SU-DHL-6 (cell line): ENCODE results near the gene PKNOX2.

Source experiments
- H2AFZ ChIP-seq: fragments of 200-600 bp; sonication (generic); 2 replicates; pipeline ENCODE4 v1.6.1; 2014; ENCODE audit warnings: low read depth, mild to moderate bottlenecking, moderate library complexity, mixed read lengths, antibody characterized with exemption, low read length; ENCODE audit not compliant: severe bottlenecking
- H3F3A ChIP-seq: fragments of 200-600 bp; shearing (Covaris generic); 2 replicates; pipeline ENCODE4 v1.6.0; 2016; ENCODE audit warnings: antibody characterized with exemption, mild to moderate bottlenecking; ENCODE audit not compliant: insufficient read depth
- H3K27ac ChIP-seq: fragments of 200-600 bp; sonication (generic); 2 replicates; pipeline ENCODE4 v1.5.1; 2016; ENCODE audit warnings: low read depth, mild to moderate bottlenecking, low read length, moderate library complexity, mixed read lengths
- H3K27me3 ChIP-seq: fragments of 200-600 bp; sonication (generic), shearing (Covaris generic); 2 replicates; pipeline ENCODE4 v1.6.0; 2014; ENCODE audit warnings: mild to moderate bottlenecking, low read length
- H3K36me3 ChIP-seq: fragments of 200-600 bp; sonication (generic); 2 replicates; pipeline ENCODE4 v1.6.1; 2014; ENCODE audit warnings: mild to moderate bottlenecking, low read length, mixed read lengths
- H3K4me2 ChIP-seq: fragments of 300-600, 200-600 bp; shearing (Covaris generic), sonication (generic); 2 replicates; pipeline ENCODE4 v1.6.0; 2014; ENCODE audit warnings: low read length, low read depth, mild to moderate bottlenecking; ENCODE audit not compliant: poor library complexity, severe bottlenecking
- H3K4me3 ChIP-seq: fragments of 200-600 bp; sonication (generic); 2 replicates; pipeline ENCODE4 v1.5.1; 2014; ENCODE audit warnings: antibody characterized with exemption, low read length, mild to moderate bottlenecking, mixed read lengths; ENCODE audit not compliant: insufficient read depth, poor library complexity, severe bottlenecking
- H3K79me2 ChIP-seq: fragments of 200-600 bp; sonication (generic); 2 replicates; pipeline ENCODE4 v1.6.1; 2014; ENCODE audit warnings: mild to moderate bottlenecking, low read length, moderate library complexity; ENCODE audit not compliant: insufficient read depth
- H3K9ac ChIP-seq: fragments of 200-600 bp; sonication (generic); 2 replicates; pipeline ENCODE4 v1.7.0; 2014; ENCODE audit warnings: mild to moderate bottlenecking, low read length
- H3K9me2 ChIP-seq: fragments of 200-600 bp; sonication (generic); replicated peaks from 2 replicates; pipeline ENCODE4 v1.6.1; 2014; ENCODE audit warnings: low read length; ENCODE audit not compliant: insufficient read depth
- H3K9me3 ChIP-seq: fragments of 200-600 bp; sonication (generic); 2 replicates; pipeline ENCODE4 v1.6.1; 2014; ENCODE audit warnings: low read length, mixed read lengths; ENCODE audit not compliant: insufficient read depth
- H4K20me1 ChIP-seq: fragments of 200-600 bp; sonication (generic); 2 replicates; pipeline ENCODE4 v1.6.1; 2014; ENCODE audit warnings: low read depth, mild to moderate bottlenecking, antibody characterized with exemption, low read length, moderate library complexity, mixed read lengths
- CTCF ChIP-seq: fragments of 200-600 bp; sonication (generic); IDR thresholded peaks from one replicate; pipeline ENCODE4 v1.5.1; 2017; ENCODE audit warnings: antibody characterized with exemption, mild to moderate bottlenecking, low read length, moderate library complexity; ENCODE audit not compliant: insufficient read depth, poor library complexity, severe bottlenecking
- EZH2phosphoT487 ChIP-seq: fragments of 200-600 bp; sonication (generic), shearing (Covaris generic); conservative IDR thresholded peaks from 2 replicates; pipeline ENCODE4 v1.6.1; 2018; ENCODE audit warnings: mild to moderate bottlenecking, antibody characterized with exemption, low read length, moderate library complexity, mixed read lengths

Gene PKNOX2

GRCh38 chr11:125179346-125179745, 14.8 kb downstream of the PKNOX2 start:
- TF ChIP-seq CTCF, result no peak
- no peak for TF ChIP-seq EZH2phosphoT487
- Histone ChIP-seq H3F3A (no peaks in the 10 kb centered on the region), H3K4me2 (no peak overlapping the region), H4K20me1 (no peaks in the 10 kb centered on the region), H3K79me2 (no peaks in the 10 kb centered on the region), H3K4me3 (no peak overlapping the region), H3K27ac (no peak overlapping the region), H3K36me3 (no peaks in the 10 kb centered on the region), H3K9me3 (no peaks in the 10 kb centered on the region), H2AFZ (no peak overlapping the region), H3K27me3 (no peaks in the 10 kb centered on the region), H3K9ac (no peak overlapping the region), H3K9me2 (no peaks in the 10 kb centered on the region)

GRCh38 chr11:125179895-125180294, 15.3 kb downstream of the PKNOX2 start:
- Histone ChIP-seq H3K4me3 (no peak overlapping the region), H3K36me3 (no peaks in the 10 kb centered on the region), H3F3A (no peaks in the 10 kb centered on the region), H3K27me3 (no peaks in the 10 kb centered on the region), H3K79me2 (no peaks in the 10 kb centered on the region), H3K9me3 (no peaks in the 10 kb centered on the region), H3K9ac (no peak overlapping the region), H3K4me2 (no peak overlapping the region), H3K27ac (no peak overlapping the region), H3K9me2 (no peaks in the 10 kb centered on the region), H2AFZ (no peak overlapping the region), H4K20me1 (no peaks in the 10 kb centered on the region)
- TF ChIP-seq CTCF (no peak), EZH2phosphoT487 (no peak)

- Histone ChIP-seq H3K9me3 (no peaks in the 10 kb centered on the region), H3K27me3 (no peaks in the 10 kb centered on the region), H3K9me2 (no peaks in the 10 kb centered on the region), H3K4me3 (no peak overlapping the region), H3K27ac (no peak overlapping the region), H3K4me2 (no peak overlapping the region), H3K79me2 (no peaks in the 10 kb centered on the region), H4K20me1 (no peaks in the 10 kb centered on the region), H3F3A (no peaks in the 10 kb centered on the region), H3K36me3 (no peaks in the 10 kb centered on the region), H3K9ac (no peak overlapping the region), H2AFZ (no peak overlapping the region)
- TF ChIP-seq CTCF (no peak), EZH2phosphoT487 (no peak)
Measured at GRCh38 chr11:125180413-125181305, 16.1 kb downstream of the PKNOX2 start.
